B cell (primary cell): ENCODE results near the gene XPNPEP2. TPM values are rescaled to one million over a fixed set of nuclear protein-coding genes. Genes with fewer than 3 reads are reported as not detected.

Experiments
- ATAC-seq: fragments of 200-7000 bp; cut with Tn5 transposase; one replicate; pipeline ENCODE4 v1.10.0; 2021; ENCODE audit warnings: low read depth, mild to moderate bottlenecking, moderate number of reproducible peaks, moderate library complexity
- CTCF ChIA-PET: fragments of 350-600 bp; sonication (Branson Sonifier 250); formaldehyde crosslinking; loops from one replicate; lab custom pipeline; 2021; ENCODE audit warnings: antibody characterized with exemption, inconsistent platforms; lab: Charles Lee
- POLR2A ChIA-PET: fragments of 350-600 bp; sonication (Branson Sonifier 250); formaldehyde crosslinking; loops from one replicate; lab custom pipeline; 2021; ENCODE audit warnings: antibody characterized with exemption; lab: Charles Lee
- DNase-seq: peaks from one replicate; pipeline ENCODE4 v3.0.0; 2013
- H2AFZ ChIP-seq: 2 replicates; pipeline ENCODE4 v1.6.1; 2012; ENCODE audit warnings: mild to moderate bottlenecking, low read depth, low read length; ENCODE audit not compliant: insufficient read depth, poor library complexity, severe bottlenecking
- H3K27ac ChIP-seq, 2 donors: 1 replicate in 1 of 2; 2 replicates in 1 of 2; pipeline ENCODE4 v1.5.1; 2012 to 2013; ENCODE audit warnings: low read length in 2 of 2, mild to moderate bottlenecking in 2 of 2, moderate library complexity in 1 of 2
- H3K27me3 ChIP-seq, 4 experiments: fragments of 200-600 bp in 1 of 4; sonication (generic) in 1 of 4; replicated peaks in 1 of 4; 1 replicate in 2 of 4; 2 replicates in 2 of 4; pipeline versions ENCODE4 v1.6.1 to v1.7.0; 2013 to 2016; ENCODE audit warnings: low read length in 3 of 4, mild to moderate bottlenecking in 2 of 4, mixed read lengths in 1 of 4, moderate library complexity in 1 of 4; ENCODE audit not compliant: insufficient read depth in 4 of 4, control insufficient read depth in 3 of 4; ENCODE audit errors: control extremely low read depth in 1 of 4
- H3K36me3 ChIP-seq, 2 experiments: replicated peaks in 1 of 2; 1 replicate in 1 of 2; 2 replicates in 1 of 2; pipeline versions ENCODE4 v1.6.1 to v1.7.1; 2013; ENCODE audit warnings: low read length in 1 of 2; ENCODE audit not compliant: insufficient read depth in 2 of 2, control insufficient read depth in 1 of 2; ENCODE audit errors: control extremely low read depth in 1 of 2, extremely low read depth in 1 of 2
- H3K4me1 ChIP-seq, 2 donors: fragments of 200-600 bp in 1 of 2; sonication (generic) in 1 of 2; 1 replicate in 1 of 2; 2 replicates in 1 of 2; pipeline versions ENCODE4 v1.5.1 to v1.6.1; 2013 to 2017; ENCODE audit warnings: low read length in 2 of 2; ENCODE audit not compliant: control insufficient read depth in 2 of 2, insufficient read depth in 2 of 2
- H3K4me2 ChIP-seq: replicated peaks from 2 replicates; pipeline ENCODE3; 2012; ENCODE audit warnings: mild to moderate bottlenecking, low read depth, low read length; ENCODE audit not compliant: poor library complexity, severe bottlenecking
- H3K4me3 ChIP-seq, 5 experiments: fragments of 200-600 bp in 1 of 5; sonication (generic) in 1 of 5; 1 replicate in 3 of 5; 2 replicates in 2 of 5; pipeline versions ENCODE4 v1.5.1 to v1.7.0; 2011 to 2016; ENCODE audit warnings: low read length in 4 of 5, mild to moderate bottlenecking in 4 of 5, low read depth in 2 of 5, control low read depth in 1 of 5, moderate library complexity in 1 of 5; ENCODE audit not compliant: insufficient read depth in 1 of 5; ENCODE audit errors: control extremely low read depth in 1 of 5, extremely low read depth in 1 of 5
- H3K79me2 ChIP-seq: fragments of 200-600 bp; sonication (generic); one replicate; pipeline ENCODE4 v1.6.0; 2016; ENCODE audit warnings: low read length; ENCODE audit not compliant: control insufficient read depth, insufficient read depth
- H3K9ac ChIP-seq: fragments of 200-600 bp; sonication (generic); 2 replicates; pipeline ENCODE4 v1.6.1; 2017; ENCODE audit warnings: mild to moderate bottlenecking, low read length, moderate library complexity
- H3K9me3 ChIP-seq, 3 donors: one replicate each; pipeline versions ENCODE4 v1.6.1 to v1.7.1; 2013; ENCODE audit warnings: low read length in 2 of 3; ENCODE audit not compliant: control insufficient read depth in 2 of 3, insufficient read depth in 1 of 3; ENCODE audit errors: control extremely low read depth in 1 of 3
- H4K20me1 ChIP-seq: 2 replicates; pipeline ENCODE4 v1.6.0; 2012; ENCODE audit warnings: mild to moderate bottlenecking, low read length; ENCODE audit not compliant: insufficient read depth, control insufficient read depth, poor library complexity, severe bottlenecking
- H3K27ac Mint-ChIP-seq: one replicate; pipeline ENCODE4 v1.8.0; 2021; ENCODE audit warnings: mixed read lengths
- H3K27me3 Mint-ChIP-seq: one replicate; pipeline ENCODE4 v1.8.0; 2021; ENCODE audit warnings: mixed read lengths
- H3K4me1 Mint-ChIP-seq: one replicate; pipeline ENCODE4 v1.8.0; 2021; ENCODE audit warnings: mixed read lengths
- H3K4me3 Mint-ChIP-seq: one replicate; pipeline ENCODE4 v1.8.0; 2021; ENCODE audit warnings: mixed read lengths
- H3K9me3 Mint-ChIP-seq: one replicate; pipeline ENCODE4 v1.8.0; 2022; ENCODE audit warnings: mixed read lengths; ENCODE audit not compliant: insufficient read depth
- CTCF ChIP-seq: fragments of 200-600 bp; IDR thresholded peaks from one replicate; pipeline ENCODE4 v1.8.0; 2022; ENCODE audit warnings: antibody characterized with exemption, mild to moderate bottlenecking
- EZH2 ChIP-seq: IDR thresholded peaks from 2 replicates; pipeline ENCODE4 v1.6.1; 2012; ENCODE audit warnings: borderline replicate concordance, low read depth, mild to moderate bottlenecking, moderate library complexity, low read length; ENCODE audit not compliant: insufficient read depth, poor library complexity, severe bottlenecking
- WGBS: methylation state at CpG from one replicate; pipeline ENCODE4 v1.1.5; 2013; ENCODE audit warnings: missing lambda C conversion rate; ENCODE audit not compliant: insufficient coverage; 5-methylcytosine and 5-hydroxymethylcytosine counted together
- intact Hi-C: fragments of 100-400 bp; cut with micrococcal nuclease; formaldehyde crosslinking; loops from one replicate; pipeline ENCODE4 v1.10.0; 2022
- polyA plus RNA-seq: library from polyadenylated mRNA; depleted of rRNA; stranded (reverse); fragments of >200 nt; gene quantifications from 2 replicates; pipeline ENCODE4 v1.2.3, GENCODE V29; 2012
- total RNA-seq, 2 donors: library from RNA; stranded (reverse); fragments of 120-200 nt in 1 of 2; gene quantifications; 1 replicate in 1 of 2; 2 replicates in 1 of 2; pipeline versions ENCODE4 v1.2.3 to v1.2.4, GENCODE V29; 2013 to 2022

Gene XPNPEP2
- total and polyA plus RNA-seq, 2 donors (not counting 1 experiment from before 2014, with no cell fraction given) = 0.31 TPM; not detected in 1

- peaks cover 28 to 32% of the 10 kb centered on the region in 2 donors for H3K4me1 ChIP-seq
- ATAC-seq (no peak), DNase-seq (no peak)
- no peak overlapping the region for H3K9ac ChIP-seq
- no peak overlapping the region for H3K4me3 ChIP-seq
- H2AFZ ChIP-seq = no peak overlapping the region
- Mint-ChIP-seq H3K27ac (peak overlapping the region; percentile 80), H3K27me3 (no peaks in the 10 kb centered on the region), H3K4me3 (no peak overlapping the region), H3K4me1 (peaks cover 29% of the 10 kb centered on the region), H3K9me3 (no peaks in the 10 kb centered on the region)
- H3K27ac ChIP-seq = peak overlapping the region in 1 of 2 donors; percentile 46
- H3K9me3 ChIP-seq = no peaks in the 10 kb centered on the region
- no CpG with 5 or more reads among the region's 3 CpGs for WGBS
- TF ChIP-seq EZH2 (no peak), CTCF (no peak)
- intact Hi-C loops = no loop called here
- H3K36me3 ChIP-seq = peaks cover 0 to 81% of the 10 kb centered on the region in 2 experiments
- H3K27me3 ChIP-seq = no peaks in the 10 kb centered on the region
- ChIA-PET CTCF (interaction anchor here (0.5 to 1.3 kb wide), 2 partner anchors 43 to 271 kb away, joined by 3 to 4 read pairs; no protein-coding TSS in a partner anchor), POLR2A (no interaction called here)
- H3K79me2 ChIP-seq = peaks cover 38% of the 10 kb centered on the region
- no peak overlapping the region for H3K4me2 ChIP-seq
- peaks cover 95% of the 10 kb centered on the region for H4K20me1 ChIP-seq
Observed at GRCh38 chrX:129790146-129790545, 51.4 kb downstream of the XPNPEP2 start.

DNA sequence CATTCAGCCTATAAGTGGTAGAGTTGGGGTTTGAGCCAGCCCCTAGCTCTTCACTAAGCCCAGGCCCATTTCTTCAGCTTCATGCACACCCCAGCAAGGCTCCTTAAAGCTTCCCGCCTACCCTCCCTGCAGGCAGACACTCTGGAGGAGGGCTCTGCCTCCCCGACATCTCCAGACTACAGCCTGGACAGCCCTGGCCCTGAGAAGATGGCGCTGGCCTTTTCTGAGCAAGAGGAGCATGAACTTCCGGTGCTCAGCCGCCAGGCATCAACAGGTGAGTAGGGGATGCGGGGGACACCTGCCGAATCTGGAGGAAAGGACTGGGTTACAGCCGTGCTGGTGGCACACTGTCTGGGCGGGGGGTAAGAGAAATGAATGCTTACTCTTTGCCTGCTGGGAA lies 52.0 kb downstream of the XPNPEP2 start:
- ChIA-PET POLR2A (no interaction called here), CTCF (interaction anchor here (0.9 to 1.3 kb wide), 2 partner anchors 35 to 270 kb away, joined by 4 to 5 read pairs; no protein-coding TSS in a partner anchor)
- ATAC-seq (no peak), DNase-seq (no peak)
- H3K27ac ChIP-seq = no peak overlapping the region
- H3K4me1 ChIP-seq = peaks cover 21 to 25% of the 10 kb centered on the region in 2 donors
- TF ChIP-seq EZH2 (no peak), CTCF (no peak)
- no peak overlapping the region for H3K4me3 ChIP-seq
- H4K20me1 ChIP-seq = peaks cover 95% of the 10 kb centered on the region
- Mint-ChIP-seq H3K27me3 (no peaks in the 10 kb centered on the region), H3K27ac (no peak overlapping the region), H3K4me1 (peaks cover 22% of the 10 kb centered on the region), H3K9me3 (no peaks in the 10 kb centered on the region), H3K4me3 (no peak overlapping the region)
- H2AFZ ChIP-seq = no peak overlapping the region
- intact Hi-C loops = no loop called here
- H3K9ac ChIP-seq = no peak overlapping the region
- peaks cover 32% of the 10 kb centered on the region for H3K79me2 ChIP-seq
- no peaks in the 10 kb centered on the region for H3K9me3 ChIP-seq
- H3K27me3 ChIP-seq = no peaks in the 10 kb centered on the region
- peaks cover 0 to 84% of the 10 kb centered on the region in 2 experiments for H3K36me3 ChIP-seq
- whole genome bisulfite sequencing = no CpG with 5 or more reads among the region's 9 CpGs
- no peak overlapping the region for H3K4me2 ChIP-seq
